HEK293 (cell line): ENCODE data around the gene COPA.
A peak's percentile ranks its signal among the peaks of the same experiment; 100 is the strongest.

Experiments
- CTCF ChIA-PET: fragments of 350-600 bp; formaldehyde crosslinking; extraction: SDS; loops from one replicate; lab custom pipeline; 2021; ENCODE audit warnings: antibody characterized with exemption; lab: Yijun Ruan, JAX
- POLR2A ChIA-PET: fragments of 300-600 bp; formaldehyde crosslinking; extraction: SDS; loops from one replicate; lab custom pipeline; 2020; ENCODE audit warnings: antibody characterized with exemption, inconsistent platforms; lab: Yijun Ruan, JAX
- H3K27ac ChIP-seq: fragments of 200-500 bp; sonication (Bioruptor generic); 2 replicates; pipeline ENCODE4 v1.5.1; 2014; ENCODE audit warnings: low read depth, low read length, control low read depth, inconsistent platforms; ENCODE audit errors: extremely low read depth
- H3K36me3 ChIP-seq, 2 experiments: fragments of 200-500 bp in 1 of 2; sonication (Bioruptor generic) in 1 of 2; 1 replicate in 1 of 2; 2 replicates in 1 of 2; pipeline ENCODE4 v1.5.1; 2014 to 2017; ENCODE audit warnings: inconsistent platforms in 2 of 2, low read length in 2 of 2; ENCODE audit not compliant: control insufficient read depth in 2 of 2, insufficient read depth in 1 of 2
- H3K4me1 ChIP-seq: fragments of 200-500 bp; sonication (Bioruptor generic); 2 replicates; pipeline ENCODE4 v1.5.1; 2014; ENCODE audit warnings: mild to moderate bottlenecking, low read length, inconsistent platforms; ENCODE audit not compliant: control insufficient read depth, insufficient read depth
- H3K4me3 ChIP-seq: 2 replicates; pipeline ENCODE4 v1.5.1; 2011; ENCODE audit warnings: low read depth, mild to moderate bottlenecking, control low read depth, low read length, moderate library complexity
- H3K9me3 ChIP-seq: fragments of 200-500 bp; sonication (Bioruptor generic); 2 replicates; pipeline ENCODE4 v1.5.1; 2014; ENCODE audit warnings: low read depth, low read length, inconsistent platforms; ENCODE audit not compliant: control insufficient read depth, insufficient read depth
- FEZF1 ChIP-seq: fragments of 450-650 bp; formaldehyde crosslinking; IDR thresholded peaks from 2 replicates; pipeline ENCODE4 v1.5.1; 2016; ENCODE audit warnings: missing biosample characterization, missing genetic modification characterization
- GFI1B ChIP-seq: fragments of 450-650 bp; formaldehyde crosslinking; IDR thresholded peaks from 2 replicates; pipeline ENCODE4 v1.5.1; 2016; ENCODE audit warnings: missing biosample characterization, missing genetic modification characterization
- GLIS2 ChIP-seq: fragments of 450-650 bp; formaldehyde crosslinking; IDR thresholded peaks from 2 replicates; pipeline ENCODE4 v1.5.1; 2016; ENCODE audit warnings: missing biosample characterization, missing genetic modification characterization
- KLF9 ChIP-seq: fragments of 450-650 bp; formaldehyde crosslinking; IDR thresholded peaks from 2 replicates; pipeline ENCODE4 v1.5.1; 2016; ENCODE audit warnings: missing biosample characterization, missing genetic modification characterization, low read depth
- OSR2 ChIP-seq: fragments of 450-650 bp; formaldehyde crosslinking; IDR thresholded peaks from 2 replicates; pipeline ENCODE4 v1.5.1; 2016; ENCODE audit warnings: missing biosample characterization, missing genetic modification characterization
- PRDM6 ChIP-seq: fragments of 450-650 bp; formaldehyde crosslinking; IDR thresholded peaks from 2 replicates; pipeline ENCODE4 v1.5.1; 2017; ENCODE audit warnings: missing biosample characterization, missing genetic modification characterization
- SALL2 ChIP-seq: fragments of 450-650 bp; formaldehyde crosslinking; IDR thresholded peaks from 2 replicates; pipeline ENCODE4 v1.5.0; 2017; ENCODE audit warnings: missing biosample characterization, mild to moderate bottlenecking, missing genetic modification characterization, borderline replicate concordance
- SCRT2 ChIP-seq: fragments of 450-650 bp; formaldehyde crosslinking; IDR thresholded peaks from 2 replicates; pipeline ENCODE4 v1.5.1; 2016; ENCODE audit warnings: missing biosample characterization, missing genetic modification characterization
- SP2 ChIP-seq: fragments of 450-650 bp; formaldehyde crosslinking; IDR thresholded peaks from 2 replicates; pipeline ENCODE4 v1.5.1; 2016; ENCODE audit warnings: missing biosample characterization, missing genetic modification characterization
- SP3 ChIP-seq: fragments of 450-650 bp; formaldehyde crosslinking; IDR thresholded peaks from 2 replicates; pipeline ENCODE4 v1.5.1; 2016; ENCODE audit warnings: missing biosample characterization, missing genetic modification characterization
- ZFP3 ChIP-seq: fragments of 450-650 bp; formaldehyde crosslinking; IDR thresholded peaks from 2 replicates; pipeline ENCODE4 v1.5.1; 2016; ENCODE audit warnings: low read depth, missing biosample characterization, missing genetic modification characterization
- ZIC2 ChIP-seq: fragments of 450-650 bp; formaldehyde crosslinking; IDR thresholded peaks from 2 replicates; pipeline ENCODE4 v1.5.1; 2016; ENCODE audit warnings: missing biosample characterization, missing genetic modification characterization
- ZNF10 ChIP-seq: fragments of 450-650 bp; formaldehyde crosslinking; IDR thresholded peaks from 2 replicates; pipeline ENCODE4 v1.5.1; 2017; ENCODE audit warnings: missing biosample characterization, missing genetic modification characterization
- ZNF221 ChIP-seq: fragments of 450-650 bp; formaldehyde crosslinking; IDR thresholded peaks from 2 replicates; pipeline ENCODE4 v1.5.1; 2017; ENCODE audit warnings: missing biosample characterization, missing genetic modification characterization, borderline replicate concordance
- ZNF24 ChIP-seq: fragments of 450-650 bp; formaldehyde crosslinking; IDR thresholded peaks from 2 replicates; pipeline ENCODE4 v1.5.1; 2016; ENCODE audit warnings: missing biosample characterization, missing genetic modification characterization
- ZNF280D ChIP-seq: fragments of 450-650 bp; formaldehyde crosslinking; IDR thresholded peaks from 2 replicates; pipeline ENCODE4 v1.5.1; 2016; ENCODE audit warnings: missing biosample characterization, missing genetic modification characterization
- ZNF366 ChIP-seq: fragments of 450-650 bp; formaldehyde crosslinking; conservative IDR thresholded peaks from 2 replicates; pipeline ENCODE4 v1.5.1; 2016; ENCODE audit warnings: missing biosample characterization, missing genetic modification characterization
- ZNF391 ChIP-seq: fragments of 450-650 bp; formaldehyde crosslinking; IDR thresholded peaks from 2 replicates; pipeline ENCODE4 v1.5.1; 2016; ENCODE audit warnings: low read depth, missing biosample characterization, missing genetic modification characterization, borderline replicate concordance
- ZNF423 ChIP-seq: fragments of 450-650 bp; formaldehyde crosslinking; IDR thresholded peaks from 2 replicates; pipeline ENCODE4 v1.5.1; 2016; ENCODE audit warnings: missing biosample characterization, missing genetic modification characterization
- ZNF433 ChIP-seq: fragments of 450-650 bp; formaldehyde crosslinking; IDR thresholded peaks from 2 replicates; pipeline ENCODE4 v1.5.1; 2016; ENCODE audit warnings: missing biosample characterization, missing genetic modification characterization, low read depth
- ZNF76 ChIP-seq: fragments of 450-650 bp; formaldehyde crosslinking; IDR thresholded peaks from 2 replicates; pipeline ENCODE4; 2016; ENCODE audit warnings: low read depth, missing biosample characterization, missing genetic modification characterization, borderline replicate concordance
- ZSCAN16 ChIP-seq: fragments of 450-650 bp; formaldehyde crosslinking; IDR thresholded peaks from 2 replicates; pipeline ENCODE4 v1.5.1; 2016; ENCODE audit warnings: missing biosample characterization, missing genetic modification characterization
- TF ChIP-seq, protein P1 (sequence below): fragments of 450-650 bp; formaldehyde crosslinking; IDR thresholded peaks from 2 replicates; pipeline ENCODE4 v1.5.1; 2016; ENCODE audit warnings: missing biosample characterization, missing genetic modification characterization, low read depth
- TF ChIP-seq, protein P2 (sequence below): fragments of 450-650 bp; formaldehyde crosslinking; IDR thresholded peaks from 2 replicates; pipeline ENCODE4 v1.5.1; 2016; ENCODE audit warnings: missing biosample characterization, missing genetic modification characterization
- TF ChIP-seq, protein P3 (sequence below): fragments of 450-650 bp; IDR thresholded peaks from 2 replicates; pipeline ENCODE4 v1.5.1; 2018; ENCODE audit warnings: missing biosample characterization, mild to moderate bottlenecking, missing genetic modification characterization

COPA gene

DNA sequence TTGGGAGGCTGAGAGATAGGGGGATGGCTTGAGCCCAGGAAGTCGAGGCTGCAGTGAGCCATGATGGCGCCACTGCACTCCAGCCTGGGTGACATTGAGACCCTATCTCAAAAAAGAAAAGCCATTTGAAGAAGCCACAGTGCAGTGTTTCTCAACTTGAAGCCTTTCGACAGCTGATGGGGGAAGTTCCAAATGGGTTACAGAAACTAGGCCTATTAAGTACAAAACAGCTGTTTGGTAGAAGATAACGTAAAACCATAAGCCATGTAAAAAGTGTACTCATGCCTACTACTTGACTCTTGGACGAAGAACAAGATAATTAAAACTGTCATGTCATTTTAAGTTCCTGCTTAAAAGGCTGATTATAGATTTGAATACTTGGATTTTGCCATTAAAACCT is 16.6 kb downstream of the COPA start (continued):
- TF ChIP-seq ZNF391 (tag by site-specific recombination) = no peak
- no peak for TF ChIP-seq ZNF280D (tag by site-specific recombination)
- TF ChIP-seq ZNF423 = no peak
- TF ChIP-seq ZNF433 (tag by site-specific recombination) = no peak
- TF ChIP-seq GLIS2 (tag by site-specific recombination) = no peak
- TF ChIP-seq SP2 = no peak
- TF ChIP-seq, protein P1, sequence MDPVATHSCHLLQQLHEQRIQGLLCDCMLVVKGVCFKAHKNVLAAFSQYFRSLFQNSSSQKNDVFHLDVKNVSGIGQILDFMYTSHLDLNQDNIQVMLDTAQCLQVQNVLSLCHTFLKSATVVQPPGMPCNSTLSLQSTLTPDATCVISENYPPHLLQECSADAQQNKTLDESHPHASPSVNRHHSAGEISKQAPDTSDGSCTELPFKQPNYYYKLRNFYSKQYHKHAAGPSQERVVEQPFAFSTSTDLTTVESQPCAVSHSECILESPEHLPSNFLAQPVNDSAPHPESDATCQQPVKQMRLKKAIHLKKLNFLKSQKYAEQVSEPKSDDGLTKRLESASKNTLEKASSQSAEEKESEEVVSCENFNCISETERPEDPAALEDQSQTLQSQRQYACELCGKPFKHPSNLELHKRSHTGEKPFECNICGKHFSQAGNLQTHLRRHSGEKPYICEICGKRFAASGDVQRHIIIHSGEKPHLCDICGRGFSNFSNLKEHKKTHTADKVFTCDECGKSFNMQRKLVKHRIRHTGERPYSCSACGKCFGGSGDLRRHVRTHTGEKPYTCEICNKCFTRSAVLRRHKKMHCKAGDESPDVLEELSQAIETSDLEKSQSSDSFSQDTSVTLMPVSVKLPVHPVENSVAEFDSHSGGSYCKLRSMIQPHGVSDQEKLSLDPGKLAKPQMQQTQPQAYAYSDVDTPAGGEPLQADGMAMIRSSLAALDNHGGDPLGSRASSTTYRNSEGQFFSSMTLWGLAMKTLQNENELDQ (tag by site-specific recombination) = no peak
- TF ChIP-seq ZNF10 (tag by site-specific recombination) = no peak
- no peak for TF ChIP-seq SP3
- TF ChIP-seq ZNF366 = no peak

DNA sequence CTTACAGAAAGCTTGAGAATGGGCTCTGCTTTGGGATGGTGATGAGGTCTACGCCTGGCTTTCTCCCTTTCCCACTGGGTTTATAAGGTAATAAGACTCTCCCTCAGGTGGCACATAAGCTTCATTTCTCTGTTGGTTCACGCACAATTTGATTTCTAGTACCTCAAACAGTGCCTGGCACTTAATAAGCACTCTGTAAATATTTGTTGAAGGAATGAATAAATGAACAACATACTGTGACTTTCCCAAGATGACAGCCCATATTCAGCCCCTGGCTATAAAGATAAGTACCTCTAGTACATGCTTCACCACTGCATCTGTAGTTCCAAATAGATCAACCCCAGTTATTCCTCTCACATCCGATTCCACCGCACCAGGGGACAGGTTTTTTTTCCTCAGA is 17.8 kb downstream of the COPA start:
- ChIA-PET CTCF (interaction anchor here (0.6 to 1.3 kb wide), 3 partner anchors 8 to 68 kb away, joined by 3 read pairs; no protein-coding TSS in a partner anchor), POLR2A (no interaction called here)
- Histone ChIP-seq H3K36me3 (peaks cover 79 to 94% of the 10 kb centered on the region in 2 experiments), H3K9me3 (no peaks in the 10 kb centered on the region), H3K4me3 (no peak overlapping the region), H3K4me1 (no peaks in the 10 kb centered on the region), H3K27ac (no peak overlapping the region)
- TF ChIP-seq SCRT2 (tag by site-specific recombination) = no peak
- TF ChIP-seq, protein P2, sequence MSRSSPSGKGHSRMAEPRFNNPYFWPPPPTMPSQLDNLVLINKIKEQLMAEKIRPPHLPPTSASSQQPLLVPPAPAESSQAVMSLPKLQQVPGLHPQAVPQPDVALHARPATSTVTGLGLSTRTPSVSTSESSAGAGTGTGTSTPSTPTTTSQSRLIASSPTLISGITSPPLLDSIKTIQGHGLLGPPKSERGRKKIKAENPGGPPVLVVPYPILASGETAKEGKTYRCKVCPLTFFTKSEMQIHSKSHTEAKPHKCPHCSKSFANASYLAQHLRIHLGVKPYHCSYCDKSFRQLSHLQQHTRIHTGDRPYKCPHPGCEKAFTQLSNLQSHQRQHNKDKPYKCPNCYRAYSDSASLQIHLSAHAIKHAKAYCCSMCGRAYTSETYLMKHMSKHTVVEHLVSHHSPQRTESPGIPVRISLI = no peak
- no peak for TF ChIP-seq GFI1B (tag by site-specific recombination)
- peak; percentile 20; the same call in 1 of the 2 replicates for TF ChIP-seq PRDM6 (tag by site-specific recombination)
- peak; percentile 29; the same call in 1 of the 2 replicates for TF ChIP-seq ZIC2 (tag by site-specific recombination)
- TF ChIP-seq ZNF423 = peak; percentile 77
- TF ChIP-seq FEZF1 (tag by site-specific recombination) = peak; percentile 76
- TF ChIP-seq ZFP3 (tag by site-specific recombination) = no peak
- TF ChIP-seq OSR2 (tag by site-specific recombination) = peak; percentile 42; the same call in 1 of the 2 replicates
- TF ChIP-seq, protein P3, sequence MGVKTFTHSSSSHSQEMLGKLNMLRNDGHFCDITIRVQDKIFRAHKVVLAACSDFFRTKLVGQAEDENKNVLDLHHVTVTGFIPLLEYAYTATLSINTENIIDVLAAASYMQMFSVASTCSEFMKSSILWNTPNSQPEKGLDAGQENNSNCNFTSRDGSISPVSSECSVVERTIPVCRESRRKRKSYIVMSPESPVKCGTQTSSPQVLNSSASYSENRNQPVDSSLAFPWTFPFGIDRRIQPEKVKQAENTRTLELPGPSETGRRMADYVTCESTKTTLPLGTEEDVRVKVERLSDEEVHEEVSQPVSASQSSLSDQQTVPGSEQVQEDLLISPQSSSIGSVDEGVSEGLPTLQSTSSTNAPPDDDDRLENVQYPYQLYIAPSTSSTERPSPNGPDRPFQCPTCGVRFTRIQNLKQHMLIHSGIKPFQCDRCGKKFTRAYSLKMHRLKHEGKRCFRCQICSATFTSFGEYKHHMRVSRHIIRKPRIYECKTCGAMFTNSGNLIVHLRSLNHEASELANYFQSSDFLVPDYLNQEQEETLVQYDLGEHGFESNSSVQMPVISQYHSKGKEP (tag by site-specific recombination) = no peak
- TF ChIP-seq SALL2 = no peak
- TF ChIP-seq ZNF221 (tag by site-specific recombination) = no peak
- no peak for TF ChIP-seq ZNF76
- 0 out of 2 replicates have a peak, but pooled peaks have one; percentile 33 for TF ChIP-seq ZNF24 (tag by site-specific recombination)
- TF ChIP-seq ZSCAN16 (tag by site-specific recombination) = no peak
- no peak for TF ChIP-seq KLF9 (tag by site-specific recombination)
